Measurements from ENCODE around the gene ZDHHC6.
"Not testable (repeated sequence)": the region's sequence is repeated elsewhere in the genome, so short reads cannot be mapped to it uniquely, and the experiment has no call there.

The ZDHHC6 gene, protein sequence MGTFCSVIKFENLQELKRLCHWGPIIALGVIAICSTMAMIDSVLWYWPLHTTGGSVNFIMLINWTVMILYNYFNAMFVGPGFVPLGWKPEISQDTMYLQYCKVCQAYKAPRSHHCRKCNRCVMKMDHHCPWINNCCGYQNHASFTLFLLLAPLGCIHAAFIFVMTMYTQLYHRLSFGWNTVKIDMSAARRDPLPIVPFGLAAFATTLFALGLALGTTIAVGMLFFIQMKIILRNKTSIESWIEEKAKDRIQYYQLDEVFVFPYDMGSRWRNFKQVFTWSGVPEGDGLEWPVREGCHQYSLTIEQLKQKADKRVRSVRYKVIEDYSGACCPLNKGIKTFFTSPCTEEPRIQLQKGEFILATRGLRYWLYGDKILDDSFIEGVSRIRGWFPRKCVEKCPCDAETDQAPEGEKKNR

GRCh38 chr10:112446855-112447619 lies at the start of gene ZDHHC6, which contains the start of gene VTI1A:
ZDHHC6 (minus strand) TSS chr10:112446914; CDS start chr10:112445436, 1,478 bp downstream.
VTI1A (plus strand) TSS chr10:112447215; CDS start chr10:112447374, 159 bp downstream.
- peak; percentile 59 for DNase-seq

DNA sequence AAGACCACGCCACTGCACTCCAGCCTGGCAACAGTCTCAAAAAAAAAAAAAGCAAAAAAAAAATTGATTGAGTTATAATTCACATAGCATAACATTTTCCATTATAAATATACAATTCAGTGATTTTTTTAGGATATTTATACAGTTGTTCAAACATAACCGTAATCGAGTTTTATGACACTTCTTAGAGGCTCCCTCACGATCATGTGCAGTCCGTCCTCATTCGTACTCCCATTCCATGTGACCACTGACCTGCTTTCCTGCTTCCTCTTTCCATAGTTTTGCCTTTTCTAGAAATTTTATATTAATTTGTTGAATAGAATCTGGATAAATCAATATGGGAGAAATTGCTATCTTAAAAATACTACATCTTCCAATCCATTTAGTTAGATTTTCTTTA lies 46.0 kb upstream of the ZDHHC6 start:
- DNase-seq: no peak

- DNase-seq: no peak
Observed at GRCh38 chr10:112491144-112491543, 44.4 kb upstream of the ZDHHC6 start.

GRCh38 chr10:112490545-112490944 lies 43.8 kb upstream of the ZDHHC6 start:
- no peak for DNase-seq

DNA sequence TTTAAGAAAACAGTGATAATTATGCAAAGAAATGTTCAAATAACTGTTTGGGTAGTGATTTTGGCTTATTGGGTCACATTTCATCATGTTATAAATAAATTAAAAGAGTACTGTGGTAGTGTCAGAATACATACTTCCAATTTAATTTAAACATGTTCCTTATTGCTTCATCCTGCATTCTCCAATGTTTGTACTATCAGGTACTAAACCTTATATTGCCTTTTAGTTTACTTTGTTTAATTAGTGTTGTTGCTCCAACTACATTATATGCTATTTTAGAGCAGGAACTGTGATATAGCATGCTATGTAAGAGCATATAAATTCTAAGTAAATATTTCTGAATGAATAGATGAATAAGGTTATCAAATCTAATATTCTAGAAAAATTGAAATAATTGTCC lies 41.2 kb upstream of the ZDHHC6 start:
- DNase-seq: no peak

GRCh38 chr10:112484399-112484798 lies 37.7 kb upstream of the ZDHHC6 start:
- no peak for DNase-seq

- DNase-seq: no peak
Observed at GRCh38 chr10:112481602-112482001, 34.9 kb upstream of the ZDHHC6 start.

DNA sequence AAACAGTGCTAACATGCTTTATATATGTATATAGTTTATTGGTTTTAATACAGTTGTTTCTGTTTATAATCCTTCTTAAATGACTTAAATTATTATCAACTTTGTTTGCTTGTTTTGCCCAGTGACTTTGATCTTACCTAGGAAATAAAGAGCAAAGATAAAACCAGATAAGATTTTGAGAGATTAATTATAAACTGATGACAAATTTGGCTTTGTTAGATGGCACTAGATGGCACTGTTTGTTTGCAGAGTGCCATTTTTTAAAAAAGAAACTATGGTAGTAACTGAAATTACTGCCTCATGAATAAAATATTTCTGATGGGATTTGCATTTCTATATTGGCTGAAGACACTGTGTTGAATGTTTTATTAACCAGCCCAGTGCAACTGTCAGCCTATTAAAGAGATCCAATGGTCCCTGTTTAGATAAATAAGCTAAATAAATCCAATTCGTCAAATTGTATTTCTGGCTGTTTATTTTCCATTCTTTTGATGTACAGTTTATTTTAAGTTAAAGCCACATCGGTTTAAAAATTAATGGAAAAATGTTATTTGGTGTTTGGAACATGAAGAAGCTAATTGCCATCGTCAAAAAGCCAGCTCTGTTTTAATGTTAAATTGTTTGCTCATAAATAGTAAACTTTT lies 29.0 kb upstream of the ZDHHC6 start:
- no peak for DNase-seq

- DNase-seq: no peak
Observed at GRCh38 chr10:112471878-112472487, 25.3 kb upstream of the ZDHHC6 start.

DNA sequence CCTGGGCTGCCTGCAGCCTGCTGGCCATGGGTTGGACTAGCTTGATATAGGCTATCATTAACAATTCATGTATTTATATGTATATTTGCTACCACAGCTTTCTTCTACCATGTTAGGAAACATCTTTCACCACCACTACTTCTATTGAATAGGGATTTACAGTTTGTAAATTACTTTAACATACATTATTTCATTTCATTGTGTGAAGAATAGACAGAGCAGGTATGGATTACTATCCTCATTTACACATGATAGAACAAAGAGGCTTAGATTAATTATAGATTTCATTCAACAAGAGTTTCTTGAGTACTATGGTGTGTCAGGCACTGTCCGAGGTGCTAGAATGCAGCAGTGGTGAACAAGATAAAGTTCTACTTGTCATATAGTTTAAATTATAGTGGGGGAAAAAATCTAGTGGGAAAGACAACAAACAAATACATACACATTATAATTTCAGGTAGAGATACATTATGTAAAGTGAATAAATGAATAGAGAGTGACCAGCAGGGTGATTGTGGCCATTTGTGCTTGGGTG lies 20.9 kb upstream of the ZDHHC6 start:
- DNase-seq: no peak

DNA sequence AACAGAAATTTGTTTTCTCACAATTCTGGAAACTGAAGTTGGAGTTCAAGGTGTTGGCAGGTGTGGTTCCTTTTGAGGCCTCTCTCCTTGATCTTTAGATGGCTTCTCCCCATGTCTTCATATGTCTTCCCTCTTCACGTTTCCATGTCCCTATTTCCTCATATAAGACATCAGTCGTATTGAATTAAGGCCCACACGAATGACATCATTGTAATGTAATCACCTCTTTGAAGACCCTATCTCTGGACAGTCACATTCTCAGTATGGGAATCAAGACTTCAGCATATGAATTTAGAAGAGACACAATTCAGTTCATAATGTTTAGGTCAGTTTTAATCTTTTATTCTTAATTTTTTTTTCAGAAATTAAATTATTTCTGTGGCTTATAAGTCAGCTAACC lies 20.1 kb upstream of the ZDHHC6 start:
- no peak for DNase-seq

DNA sequence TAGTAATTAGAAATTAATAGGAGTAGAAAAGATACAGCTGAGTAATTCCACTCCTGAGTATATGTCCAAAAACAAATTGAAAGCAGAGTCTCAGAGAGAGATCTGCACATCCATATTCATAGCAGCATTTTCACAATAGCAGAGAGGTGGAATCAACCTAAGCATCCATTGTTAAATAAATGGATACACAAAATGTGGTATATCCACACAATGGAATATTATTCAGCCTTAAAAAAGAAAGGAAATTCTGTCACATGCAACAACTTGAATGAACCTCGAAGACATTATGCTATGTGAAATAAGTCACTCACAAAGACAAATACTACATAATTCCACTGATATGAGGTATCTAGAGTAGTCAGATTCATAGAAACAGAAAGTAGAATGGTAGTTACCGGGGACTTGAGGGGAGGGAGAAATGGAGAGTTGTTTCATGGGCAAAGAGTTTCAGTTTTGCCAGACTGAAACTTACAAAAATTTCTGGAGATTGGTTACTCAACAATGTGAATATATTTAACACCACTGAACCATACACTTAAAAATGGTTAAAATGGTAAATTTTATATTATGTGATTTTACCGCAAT lies 18.7 kb upstream of the ZDHHC6 start:
- no peak for DNase-seq

DNA sequence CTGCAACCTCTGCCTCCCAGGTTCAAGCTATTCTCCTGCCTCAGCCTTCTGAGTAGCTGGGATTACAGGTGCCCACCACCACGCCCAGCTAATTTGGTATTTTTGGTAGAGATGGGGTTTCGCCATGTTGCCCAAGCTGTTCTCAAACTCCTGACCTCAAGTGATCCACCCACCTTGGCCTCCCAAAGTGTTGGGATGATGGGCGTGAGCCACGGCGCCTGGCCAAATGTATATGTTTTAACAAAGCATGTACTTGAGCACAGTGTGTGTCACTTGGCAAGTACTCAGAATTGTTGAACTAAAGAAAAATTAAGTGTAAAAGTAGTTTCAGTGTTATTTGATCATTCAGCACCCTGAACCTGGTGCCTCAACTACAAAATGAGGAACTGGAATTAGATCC lies 17.4 kb upstream of the ZDHHC6 start:
- DNase-seq: not testable (repeated sequence)

GRCh38 chr10:112461029-112461887 lies 14.5 kb upstream of the ZDHHC6 start:
- no peak for DNase-seq

DNA sequence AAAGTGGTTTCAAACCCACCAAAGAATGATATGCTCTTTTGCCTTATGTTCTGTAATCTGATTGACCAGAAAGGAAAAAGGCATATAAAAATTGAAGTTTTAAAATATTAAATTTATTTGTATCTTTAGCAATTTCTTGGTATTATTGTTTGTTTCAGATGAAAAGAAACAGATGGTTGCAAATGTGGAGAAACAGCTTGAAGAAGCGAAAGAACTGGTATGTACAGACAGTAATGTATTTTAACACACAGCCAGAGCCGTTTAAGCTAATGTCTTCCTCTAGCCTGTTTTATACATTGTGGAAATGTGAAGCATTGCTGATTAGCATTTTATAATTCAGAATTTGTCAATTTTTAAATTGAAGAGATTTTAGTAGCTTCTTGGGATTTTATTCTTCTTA lies 13.7 kb upstream of the ZDHHC6 start:
- DNase-seq: no peak

- no peak for DNase-seq
Observed at GRCh38 chr10:112456533-112456932, 9.8 kb upstream of the ZDHHC6 start.

DNA sequence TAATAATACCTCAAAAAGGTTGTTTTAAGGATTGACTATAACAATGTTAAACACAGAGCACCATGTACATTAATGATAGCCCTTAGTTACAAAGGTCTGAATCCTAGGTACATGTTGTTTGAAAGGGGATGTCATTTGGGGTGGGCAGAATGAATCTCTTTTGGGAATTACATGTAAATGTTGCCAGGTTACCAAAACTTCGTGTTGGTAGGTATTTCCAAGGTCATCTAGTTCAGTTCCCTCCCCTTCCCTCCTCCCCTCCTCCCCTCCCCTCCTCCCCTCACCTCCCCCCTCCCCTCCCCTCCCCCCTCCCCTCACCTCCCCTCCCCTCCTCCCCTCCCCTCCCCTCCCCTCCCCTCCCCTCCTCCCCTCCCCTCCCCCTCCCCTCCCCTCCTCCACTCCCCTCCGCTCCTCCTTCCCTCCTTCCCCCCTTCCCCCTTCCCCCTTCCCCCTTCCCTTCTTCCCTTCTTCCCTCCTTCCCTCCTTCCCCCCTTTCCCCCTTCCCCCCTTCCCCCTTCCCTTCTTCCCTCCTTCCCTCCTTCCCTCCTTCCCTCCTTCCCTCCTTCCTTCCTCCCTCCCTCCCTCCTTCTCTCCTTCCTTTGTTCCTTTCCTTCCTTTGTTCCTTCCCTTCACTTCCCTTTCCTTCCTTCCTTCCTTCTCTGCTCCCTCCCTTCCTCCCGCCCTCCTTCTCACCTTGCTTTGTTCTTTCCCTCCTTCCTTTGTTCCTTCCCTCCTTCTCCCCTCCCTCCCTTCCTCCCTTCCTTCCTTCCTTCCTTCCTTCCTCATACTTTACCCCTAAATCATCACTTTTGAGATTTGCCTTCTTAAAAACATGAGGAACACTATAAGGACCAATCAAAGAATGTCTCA lies 8.4 kb upstream of the ZDHHC6 start:
- no peak for DNase-seq

GRCh38 chr10:112448888-112449287 lies 2.2 kb upstream of the ZDHHC6 start:
- no peak for DNase-seq

DNA sequence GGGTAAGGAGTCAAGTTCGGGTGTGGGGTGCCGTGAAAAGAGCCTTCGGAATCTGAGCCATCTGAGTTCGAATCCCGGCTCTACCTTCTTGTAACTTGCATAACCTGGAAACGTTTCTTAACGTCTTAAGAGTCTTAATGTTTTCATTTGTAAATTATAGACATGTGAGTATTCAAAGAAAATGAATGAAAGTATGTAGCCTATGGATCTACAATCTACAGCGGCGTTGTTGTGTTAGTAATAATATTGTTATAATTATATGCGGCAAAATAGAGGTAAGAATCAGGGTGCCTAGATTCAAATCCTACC lies 860 bp upstream of the ZDHHC6 start:
- DNase-seq: no peak

GRCh38 chr10:112446055-112446854 lies 459 bp downstream of the ZDHHC6 start:
- DNase-seq: no peak
